PC-3 (cell line): Measurements from ENCODE around the gene MRPL45.
"Not testable (repeated sequence)": the region's sequence is repeated elsewhere in the genome, so short reads cannot be mapped to it uniquely, and the experiment has no call there.

Experiments used
- EZH2 ChIP-seq: fragments of 300-600 bp; sonication (generic); IDR thresholded peaks from one replicate; pipeline ENCODE4 v1.6.1; 2017; ENCODE audit warnings: antibody characterized with exemption, mild to moderate bottlenecking, low read length; ENCODE audit not compliant: unreplicated experiment
- TF ChIP-seq, protein P1 (sequence below): fragments of 300-600 bp; sonication (generic); conservative IDR thresholded peaks from 2 replicates; pipeline ENCODE4 v1.5.1; 2017; ENCODE audit warnings: antibody characterized with exemption, low read depth, mild to moderate bottlenecking, low read length

DNA sequence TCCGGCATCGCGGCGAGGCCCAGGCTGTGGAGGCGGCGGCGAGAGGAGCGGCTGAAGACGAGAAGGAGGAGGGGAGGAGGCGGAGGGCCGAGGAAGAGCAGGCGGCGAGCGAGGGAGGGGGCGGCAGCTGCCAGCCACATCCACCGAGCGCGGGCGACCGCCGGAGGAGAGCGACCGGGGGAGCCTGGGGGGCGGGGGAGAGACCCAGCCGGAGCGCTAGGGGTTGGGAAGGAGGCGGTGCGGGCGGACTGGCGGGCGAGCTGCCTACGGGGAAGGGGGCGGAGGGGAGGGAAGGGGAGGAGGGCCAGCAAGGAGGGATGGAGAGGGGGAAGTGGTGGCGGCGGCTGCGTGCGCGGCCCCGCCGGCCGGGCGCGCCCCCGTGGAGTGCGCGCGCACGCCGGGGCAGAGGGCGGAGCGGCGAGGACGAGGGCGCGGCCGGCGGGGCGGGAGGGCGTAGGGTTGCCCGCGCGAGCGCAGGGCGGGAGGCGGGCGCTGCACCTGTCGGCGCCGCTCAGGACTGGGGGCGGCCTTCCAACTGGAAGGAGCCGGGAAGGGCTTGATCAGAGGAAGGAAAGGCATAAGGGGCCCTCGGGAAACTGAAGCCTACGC lies 39.9 kb upstream of the MRPL45 start:
- TF ChIP-seq, protein P1, sequence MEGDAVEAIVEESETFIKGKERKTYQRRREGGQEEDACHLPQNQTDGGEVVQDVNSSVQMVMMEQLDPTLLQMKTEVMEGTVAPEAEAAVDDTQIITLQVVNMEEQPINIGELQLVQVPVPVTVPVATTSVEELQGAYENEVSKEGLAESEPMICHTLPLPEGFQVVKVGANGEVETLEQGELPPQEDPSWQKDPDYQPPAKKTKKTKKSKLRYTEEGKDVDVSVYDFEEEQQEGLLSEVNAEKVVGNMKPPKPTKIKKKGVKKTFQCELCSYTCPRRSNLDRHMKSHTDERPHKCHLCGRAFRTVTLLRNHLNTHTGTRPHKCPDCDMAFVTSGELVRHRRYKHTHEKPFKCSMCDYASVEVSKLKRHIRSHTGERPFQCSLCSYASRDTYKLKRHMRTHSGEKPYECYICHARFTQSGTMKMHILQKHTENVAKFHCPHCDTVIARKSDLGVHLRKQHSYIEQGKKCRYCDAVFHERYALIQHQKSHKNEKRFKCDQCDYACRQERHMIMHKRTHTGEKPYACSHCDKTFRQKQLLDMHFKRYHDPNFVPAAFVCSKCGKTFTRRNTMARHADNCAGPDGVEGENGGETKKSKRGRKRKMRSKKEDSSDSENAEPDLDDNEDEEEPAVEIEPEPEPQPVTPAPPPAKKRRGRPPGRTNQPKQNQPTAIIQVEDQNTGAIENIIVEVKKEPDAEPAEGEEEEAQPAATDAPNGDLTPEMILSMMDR = not testable (repeated sequence)
- not testable (repeated sequence) for TF ChIP-seq EZH2
